ENCODE results near the gene NOLC1. TPM values are rescaled to one million over a fixed set of nuclear protein-coding genes. Genes with fewer than 3 reads are reported as not detected.
"Not testable (repeated sequence)": the region's sequence is repeated elsewhere in the genome, so short reads cannot be mapped to it uniquely, and the experiment has no call there.

The NOLC1 gene
- total and polyA plus RNA-seq, 3 experiments from 2014 or later, result 76.6 to 330 (median 304) TPM

DNA sequence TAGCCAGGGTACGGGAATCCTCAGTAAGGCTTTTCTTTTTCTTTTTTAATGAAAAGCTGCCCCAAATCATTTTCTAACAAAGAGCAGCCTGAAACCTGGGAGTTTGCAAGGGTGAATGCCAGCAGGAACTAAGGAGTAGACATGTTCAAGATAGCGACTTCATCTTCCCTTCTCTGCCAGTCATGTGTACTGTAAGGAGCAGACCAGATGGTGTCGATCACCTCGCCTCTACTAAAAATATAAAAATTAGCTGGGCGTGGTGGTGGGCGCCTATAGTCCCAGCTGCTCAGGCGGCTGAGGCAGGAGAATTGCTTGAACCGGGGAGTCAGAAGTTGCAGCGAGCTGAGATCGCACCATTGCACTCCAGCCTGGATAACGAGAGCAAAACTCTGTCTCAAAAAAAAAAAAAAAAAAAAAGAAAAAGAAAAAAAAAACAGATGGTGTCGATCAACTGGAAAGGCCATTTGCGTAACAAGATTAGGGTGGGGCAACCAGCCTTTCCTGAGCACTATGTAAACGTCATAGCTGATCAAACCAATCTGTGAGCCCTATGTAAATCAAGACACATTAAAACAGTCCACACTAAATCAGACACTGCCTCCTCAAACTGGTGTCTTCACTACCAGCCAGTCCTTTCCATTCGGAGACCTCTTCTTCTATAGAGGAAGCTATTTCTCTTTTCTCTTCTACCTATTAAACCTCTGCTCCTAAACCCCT is 33.8 kb downstream of the NOLC1 start:
- no peaks in the 10 kb centered on the region for H3K27me3 ChIP-seq (ENCODE audit: insufficient read depth, low read length, poor library complexity, severe bottlenecking)
- Mint-ChIP-seq H3K27ac (no peak overlapping the region), H3K27me3 (peaks cover 0 to 2% of the 10 kb centered on the region in 2 donors), H3K9me3 (no peaks in the 10 kb centered on the region), H3K4me1 (peaks cover 10 to 14% (median 13%) of the 10 kb centered on the region in 3 donors), H3K36me3 (no peaks in the 10 kb centered on the region), H3K4me3 (no peak overlapping the region)
- H3K36me3 ChIP-seq (ENCODE audit: insufficient read depth, low read length), result no peaks in the 10 kb centered on the region
- no peak overlapping the region for H3K4me3 ChIP-seq (ENCODE audit: low read length)
- no peak for DNase-seq
- no peak overlapping the region for H3K27ac ChIP-seq (ENCODE audit: low read depth, low read length)
- peaks cover 17% of the 10 kb centered on the region for H3K4me1 ChIP-seq (ENCODE audit: insufficient read depth, low read length)
- no peaks in the 10 kb centered on the region for H3K9me3 ChIP-seq (ENCODE audit: low read length)
- CTCF ChIA-PET, result interaction anchor here (1.1 kb wide), 1 partner anchor 44 kb away, joined by 5 read pairs; no protein-coding TSS in a partner anchor
- POLR2A ChIA-PET, result interaction anchor here (0.6 kb wide), 1 partner anchor 27 kb away, joined by 6 read pairs; no protein-coding TSS in a partner anchor

DNA sequence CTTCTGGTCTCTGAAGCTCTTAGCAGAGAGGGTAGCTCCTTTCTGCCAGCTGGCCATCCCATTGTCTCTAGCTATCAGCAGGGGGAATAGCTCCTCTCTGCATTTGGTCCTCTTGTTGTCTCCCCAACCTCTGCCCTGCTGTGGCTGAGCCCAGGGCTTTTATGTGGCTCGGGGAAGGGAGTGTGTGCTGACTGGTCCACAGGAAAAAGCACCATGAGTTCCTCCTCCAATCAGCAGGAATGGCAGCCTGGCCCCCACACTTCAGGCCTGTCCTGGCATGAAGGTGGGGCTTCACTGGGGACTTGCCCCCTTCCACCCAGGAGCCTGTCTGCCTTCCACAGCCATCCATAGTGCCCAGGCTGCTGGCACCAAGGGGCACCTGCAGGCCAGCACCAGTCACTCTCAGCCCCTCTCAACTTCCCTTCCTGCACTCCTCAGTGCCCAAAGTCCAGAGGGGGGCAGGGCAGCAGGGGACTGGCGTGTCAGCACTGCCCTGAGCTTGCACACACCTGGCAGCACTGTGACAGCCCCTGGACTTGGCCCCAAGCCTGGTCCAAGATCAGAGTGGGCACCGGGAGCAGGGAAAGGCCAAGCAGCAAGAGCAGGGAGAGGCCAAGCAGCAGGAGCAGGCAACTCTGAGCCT is 36.2 kb downstream of the NOLC1 start:
- no peak for DNase-seq
- H3K4me1 ChIP-seq (ENCODE audit: insufficient read depth, low read length), result peaks cover 17% of the 10 kb centered on the region
- H3K4me3 Mint-ChIP-seq, result peak overlapping the region in 2 of 7 donors; percentile 12 to 69
- H3K27ac Mint-ChIP-seq, result peak overlapping the region in 5 of 8 donors; percentile 39 to 72 (median 45)
- H3K36me3 ChIP-seq (ENCODE audit: insufficient read depth, low read length), result no peaks in the 10 kb centered on the region
- H3K27ac ChIP-seq (ENCODE audit: low read depth, low read length), result no peak overlapping the region
- H3K9me3 Mint-ChIP-seq, result peaks cover 0 to 2% (median 0%) of the 10 kb centered on the region in 5 donors
- H3K36me3 Mint-ChIP-seq, result peaks cover 0 to 9% (median 0%) of the 10 kb centered on the region in 3 donors
- H3K9me3 ChIP-seq (ENCODE audit: low read length), result no peaks in the 10 kb centered on the region
- H3K4me1 Mint-ChIP-seq, result peaks cover 10 to 14% (median 13%) of the 10 kb centered on the region in 3 donors
- CTCF ChIA-PET, result interaction anchor here (1.4 to 1.5 kb wide), 3 partner anchors 12 to 42 kb away, joined by 3 to 7 read pairs (median 4); no protein-coding TSS in a partner anchor
- POLR2A ChIA-PET, result no interaction called here
- no peaks in the 10 kb centered on the region for H3K27me3 Mint-ChIP-seq
- H3K27me3 ChIP-seq (ENCODE audit: insufficient read depth, low read length, poor library complexity, severe bottlenecking), result no peaks in the 10 kb centered on the region
- H3K4me3 ChIP-seq (ENCODE audit: low read length), result no peak overlapping the region

DNA sequence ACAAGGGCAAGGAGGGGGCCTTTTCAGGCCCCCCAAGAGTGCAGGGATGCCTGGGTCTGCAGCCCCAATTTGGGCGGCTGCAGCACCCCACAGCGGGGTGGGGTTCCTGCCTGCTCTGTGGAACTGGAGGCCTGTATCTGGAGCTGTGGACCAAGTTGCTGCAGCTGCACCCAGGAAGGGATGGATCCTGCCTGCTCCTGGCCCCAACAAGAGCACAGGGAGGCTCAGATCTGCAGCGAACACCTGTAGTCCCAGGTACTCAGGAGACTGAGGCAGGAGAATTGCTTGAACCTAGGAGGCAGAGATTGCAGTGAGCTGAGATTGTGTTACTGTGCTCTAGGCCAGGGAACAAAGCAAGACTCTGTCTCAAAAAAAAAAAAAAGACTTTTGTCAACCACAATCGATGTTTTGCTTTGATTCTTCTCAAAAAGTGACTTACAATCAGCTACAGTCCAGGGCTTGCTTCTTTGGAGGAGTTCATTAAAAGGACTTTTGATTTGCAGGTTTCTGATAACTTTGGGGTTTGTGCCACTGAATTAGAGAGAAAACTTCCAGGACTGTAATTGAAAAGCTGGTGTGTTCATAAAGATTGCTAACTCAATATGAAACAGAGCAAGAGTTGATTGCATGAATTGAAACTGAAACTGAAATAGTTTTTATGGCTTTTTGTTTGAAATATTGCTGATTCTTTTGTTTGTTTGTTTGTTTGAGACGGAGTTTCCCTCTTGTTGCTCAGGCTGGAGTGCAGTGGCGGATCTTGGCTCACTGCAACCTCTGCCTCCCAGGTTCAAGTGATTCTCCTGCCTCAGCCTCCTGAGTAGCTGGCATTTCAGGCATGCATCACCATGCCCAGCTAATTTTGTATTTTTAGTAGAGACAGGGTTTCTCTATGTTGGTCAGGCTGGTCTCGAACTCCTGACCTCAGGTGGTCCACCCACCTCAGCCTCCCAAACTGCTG is 37.0 kb downstream of the NOLC1 start:
- not testable (repeated sequence) for H3K36me3 Mint-ChIP-seq; H3K27me3 ChIP-seq (ENCODE audit: insufficient read depth, low read length, poor library complexity, severe bottlenecking); H3K9me3 Mint-ChIP-seq; H3K27ac ChIP-seq (ENCODE audit: low read depth, low read length); H3K9me3 ChIP-seq (ENCODE audit: low read length); H3K36me3 ChIP-seq (ENCODE audit: insufficient read depth, low read length); H3K27me3 Mint-ChIP-seq
- peak overlapping the region; percentile 4 to 76 (median 69) for H3K4me3 Mint-ChIP-seq
- Histone ChIP-seq H3K4me3 (ENCODE audit: low read length) (peak overlapping the region; percentile 6), H3K4me1 (ENCODE audit: insufficient read depth, low read length) (peaks cover 17% of the 10 kb centered on the region)
- CTCF ChIA-PET, result interaction anchor here (1.7 kb wide), 1 partner anchor 41 kb away, joined by 7 read pairs; no protein-coding TSS in a partner anchor
- H3K4me1 Mint-ChIP-seq, result peaks cover 10 to 14% (median 13%) of the 10 kb centered on the region in 3 donors
- peak in 1 of 5 donors; percentile 6 for DNase-seq
- peak overlapping the region; percentile 32 to 88 (median 85) for H3K27ac Mint-ChIP-seq
- POLR2A ChIA-PET, result interaction anchor here (0.6 kb wide), 2 partner anchors 223 to 1221 kb away, joined by 3 read pairs; no protein-coding TSS in a partner anchor

DNA sequence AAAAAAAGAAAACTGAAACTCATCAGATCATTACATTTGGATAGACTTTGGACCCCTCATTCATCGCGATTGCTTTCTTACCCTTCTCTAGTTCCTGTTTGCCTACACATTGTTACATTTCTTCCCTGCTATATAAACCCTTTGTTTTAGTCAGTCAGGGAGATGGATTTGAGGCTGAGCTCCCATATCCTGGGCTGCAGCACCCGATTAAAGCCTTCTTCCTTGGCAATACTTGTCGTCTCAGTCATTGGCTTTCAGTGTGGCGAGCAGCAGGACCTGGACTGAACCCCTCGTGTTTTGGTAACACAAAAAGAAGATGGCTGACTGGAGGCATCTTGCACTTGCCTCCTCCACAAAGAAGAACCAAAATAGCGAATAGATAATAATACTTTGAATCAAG is 39.8 kb downstream of the NOLC1 start:
- Histone ChIP-seq H3K4me3 (ENCODE audit: low read length) (no peak overlapping the region), H3K27me3 (ENCODE audit: insufficient read depth, low read length, poor library complexity, severe bottlenecking) (no peaks in the 10 kb centered on the region), H3K4me1 (ENCODE audit: insufficient read depth, low read length) (peaks cover 17% of the 10 kb centered on the region), H3K36me3 (ENCODE audit: insufficient read depth, low read length) (no peaks in the 10 kb centered on the region), H3K27ac (ENCODE audit: low read depth, low read length) (no peak overlapping the region), H3K9me3 (ENCODE audit: low read length) (no peaks in the 10 kb centered on the region)
- H3K36me3 Mint-ChIP-seq, result peaks cover 0 to 9% (median 0%) of the 10 kb centered on the region in 3 donors
- H3K27ac Mint-ChIP-seq, result no peak overlapping the region
- H3K9me3 Mint-ChIP-seq, result peaks cover 0 to 2% (median 0%) of the 10 kb centered on the region in 5 donors
- POLR2A ChIA-PET, result no interaction called here
- H3K27me3 Mint-ChIP-seq, result peaks cover 0 to 2% of the 10 kb centered on the region in 2 donors
- DNase-seq, result no peak
- CTCF ChIA-PET, result no interaction called here
- H3K4me1 Mint-ChIP-seq, result peaks cover 10 to 14% (median 13%) of the 10 kb centered on the region in 3 donors
- no peak overlapping the region for H3K4me3 Mint-ChIP-seq

DNA sequence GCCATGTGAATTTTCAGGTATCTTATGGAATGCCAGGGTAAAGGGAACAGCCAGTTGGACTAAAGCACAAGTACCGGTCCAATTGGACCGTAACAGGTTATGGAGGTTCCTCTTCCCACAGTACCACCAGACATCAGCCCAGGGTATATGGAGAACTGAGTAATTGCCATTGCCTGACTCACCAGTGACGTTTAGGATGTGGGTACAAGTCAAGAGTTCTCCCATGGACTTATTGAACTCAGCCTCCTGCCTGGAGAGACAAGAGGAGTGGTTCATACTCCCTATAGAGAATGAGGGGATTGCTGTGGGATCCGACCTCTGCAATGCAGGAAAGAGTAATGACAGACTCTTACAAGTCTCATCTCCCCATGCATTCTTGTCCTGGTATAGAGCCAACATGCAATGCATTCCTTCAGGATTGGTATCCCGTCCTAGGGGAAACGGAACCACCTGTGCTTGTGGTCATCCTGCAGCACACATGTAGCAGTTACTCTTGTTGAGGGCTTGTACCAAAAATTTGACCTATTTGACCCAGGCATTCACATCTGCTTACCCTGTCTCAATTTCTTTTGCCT is 43.2 kb downstream of the NOLC1 start:
- peaks cover 0 to 9% (median 0%) of the 10 kb centered on the region in 3 donors for H3K36me3 Mint-ChIP-seq

DNA sequence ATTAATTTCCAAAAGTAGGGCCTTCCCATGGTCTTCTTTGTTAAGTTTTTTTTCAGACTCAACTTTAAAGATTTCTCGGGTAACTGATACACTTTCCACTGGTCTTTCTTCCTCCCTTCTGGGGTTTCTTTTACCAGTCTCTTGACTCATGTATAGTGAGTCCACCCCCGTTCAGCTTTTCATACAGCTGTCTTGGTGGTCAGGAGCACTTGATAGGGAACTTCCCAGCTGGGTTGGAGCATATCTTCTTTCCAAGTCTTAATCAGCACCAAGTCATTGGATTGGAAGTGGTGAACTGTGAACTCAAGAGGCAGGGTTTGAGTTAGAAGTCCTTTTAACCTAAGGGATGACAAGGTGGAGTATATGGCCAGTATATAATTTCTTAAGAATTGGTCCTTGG is 44.7 kb downstream of the NOLC1 start:
- no peaks in the 10 kb centered on the region for H3K36me3 ChIP-seq (ENCODE audit: insufficient read depth, low read length)
- H3K4me1 ChIP-seq (ENCODE audit: insufficient read depth, low read length), result no peaks in the 10 kb centered on the region
- peaks cover 0 to 1% (median 0%) of the 10 kb centered on the region in 5 donors for H3K9me3 Mint-ChIP-seq
- H3K4me3 Mint-ChIP-seq, result no peak overlapping the region
- ChIA-PET CTCF (no interaction called here), POLR2A (no interaction called here)
- DNase-seq, result no peak
- H3K27ac Mint-ChIP-seq, result no peak overlapping the region
- H3K36me3 Mint-ChIP-seq, result peaks cover 0 to 2% (median 0%) of the 10 kb centered on the region in 3 donors
- H3K27me3 ChIP-seq (ENCODE audit: insufficient read depth, low read length, poor library complexity, severe bottlenecking), result no peaks in the 10 kb centered on the region
- H3K9me3 ChIP-seq (ENCODE audit: low read length), result no peaks in the 10 kb centered on the region
- no peaks in the 10 kb centered on the region for H3K4me1 Mint-ChIP-seq
- H3K27ac ChIP-seq (ENCODE audit: low read depth, low read length), result no peak overlapping the region
- H3K4me3 ChIP-seq (ENCODE audit: low read length), result no peak overlapping the region
- peaks cover 2 to 16% of the 10 kb centered on the region in 2 donors for H3K27me3 Mint-ChIP-seq

More for the DNA sequence above, 43.2 kb downstream of the NOLC1 start:
- Mint-ChIP-seq H3K4me1 (no peaks in the 10 kb centered on the region), H3K27ac (no peak overlapping the region), H3K9me3 (peaks cover 0 to 2% (median 0%) of the 10 kb centered on the region in 5 donors), H3K4me3 (no peak overlapping the region), H3K27me3 (peaks cover 2 to 9% of the 10 kb centered on the region in 2 donors)
- POLR2A ChIA-PET, result no interaction called here
- no peak for DNase-seq
- CTCF ChIA-PET, result no interaction called here
- H3K9me3 ChIP-seq (ENCODE audit: low read length), result no peaks in the 10 kb centered on the region
- no peak overlapping the region for H3K27ac ChIP-seq (ENCODE audit: low read depth, low read length)
- no peaks in the 10 kb centered on the region for H3K36me3 ChIP-seq (ENCODE audit: insufficient read depth, low read length)
- H3K4me3 ChIP-seq (ENCODE audit: low read length), result no peak overlapping the region
- H3K27me3 ChIP-seq (ENCODE audit: insufficient read depth, low read length, poor library complexity, severe bottlenecking), result no peaks in the 10 kb centered on the region
- H3K4me1 ChIP-seq (ENCODE audit: insufficient read depth, low read length), result no peaks in the 10 kb centered on the region

DNA sequence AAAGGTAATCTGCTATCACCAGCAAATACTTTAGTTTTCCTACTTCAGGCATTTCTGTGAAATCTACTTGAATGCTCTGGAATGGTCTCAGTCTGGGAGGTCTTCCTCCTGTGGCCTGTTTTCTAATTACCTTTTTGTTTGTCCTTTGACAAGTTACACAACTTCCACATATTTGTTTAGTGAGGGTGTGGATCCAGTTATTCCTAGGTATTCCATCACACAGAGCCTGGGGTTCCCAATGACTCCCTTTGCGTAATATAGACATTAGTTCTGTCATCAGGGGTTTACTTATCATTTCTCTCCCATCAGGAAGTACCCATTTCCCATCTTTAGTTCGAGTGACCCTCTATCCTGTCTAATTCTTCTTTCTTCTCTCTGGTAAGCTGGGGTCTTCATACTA is 45.8 kb downstream of the NOLC1 start:
- Mint-ChIP-seq H3K4me3 (no peak overlapping the region), H3K4me1 (no peaks in the 10 kb centered on the region), H3K27ac (no peak overlapping the region), H3K27me3 (peaks cover 2 to 25% of the 10 kb centered on the region in 2 donors), H3K9me3 (no peaks in the 10 kb centered on the region), H3K36me3 (peaks cover 0 to under 1% (median 0%) of the 10 kb centered on the region in 3 donors)
- no peak overlapping the region for H3K27ac ChIP-seq (ENCODE audit: low read depth, low read length)
- no peaks in the 10 kb centered on the region for H3K27me3 ChIP-seq (ENCODE audit: insufficient read depth, low read length, poor library complexity, severe bottlenecking)
- no peak for DNase-seq
- no peaks in the 10 kb centered on the region for H3K4me1 ChIP-seq (ENCODE audit: insufficient read depth, low read length)
- CTCF ChIA-PET, result no interaction called here
- no peak overlapping the region for H3K4me3 ChIP-seq (ENCODE audit: low read length)
- no peaks in the 10 kb centered on the region for H3K36me3 ChIP-seq (ENCODE audit: insufficient read depth, low read length)
- POLR2A ChIA-PET, result no interaction called here
- no peaks in the 10 kb centered on the region for H3K9me3 ChIP-seq (ENCODE audit: low read length)

Data from CD8-positive, alpha-beta memory T cell (primary cell).